ENCODE results near the gene RBFOX2. TPM values are rescaled to one million over a fixed set of nuclear protein-coding genes. Genes with fewer than 3 reads are reported as not detected.

Gene RBFOX2
- total and polyA plus RNA-seq, 2 of the 8 experiments (the other 6 are each of a cell fraction or from before 2014, with no cell fraction given): 121 to 122 TPM

DNA sequence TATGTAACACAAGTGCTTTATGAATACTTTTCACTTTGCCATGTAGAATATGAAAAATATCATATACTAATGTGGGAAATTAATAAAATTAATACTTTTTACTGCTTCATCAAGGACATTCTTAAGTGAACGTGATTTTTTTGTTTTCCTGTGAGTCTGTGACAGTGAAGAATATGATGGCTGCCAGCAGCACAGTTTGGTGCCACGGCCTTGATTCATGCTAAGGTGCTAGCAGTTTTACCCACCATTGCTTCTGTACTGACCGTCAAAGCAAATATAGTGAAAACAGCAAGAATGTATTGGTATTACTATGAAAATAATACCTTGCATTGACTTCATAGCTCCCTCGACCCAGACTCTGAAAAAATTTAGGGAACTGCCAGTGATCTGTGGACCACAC, 231.2 kb downstream of the RBFOX2 start (continued):
- TF ChIP-seq, protein P1, sequence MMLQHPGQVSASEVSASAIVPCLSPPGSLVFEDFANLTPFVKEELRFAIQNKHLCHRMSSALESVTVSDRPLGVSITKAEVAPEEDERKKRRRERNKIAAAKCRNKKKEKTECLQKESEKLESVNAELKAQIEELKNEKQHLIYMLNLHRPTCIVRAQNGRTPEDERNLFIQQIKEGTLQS (IDR thresholded peaks at IDR 0.05; ENCODE audit: insufficient read depth, low read depth, low read length): no peak
- no peak for TF ChIP-seq BACH1 (IDR thresholded peaks at IDR 0.05; ENCODE audit: low read length)
- TF ChIP-seq EGR1 (IDR thresholded peaks at IDR 0.05; ENCODE audit: borderline replicate concordance, low read depth, low read length): no peak

All from H1 (cell line).